GM21381 (cell line): ENCODE results near the gene OR3A3.
"Not testable (repeated sequence)": the region's sequence is repeated elsewhere in the genome, so short reads cannot be mapped to it uniquely, and the experiment has no call there.

Experiments
- ATAC-seq: cut with Tn5 transposase; IDR thresholded peaks from one replicate; pipeline ENCODE4 v1.9.1; 2021; ENCODE audit warnings: mild to moderate bottlenecking, moderate library complexity; ENCODE audit not compliant: unreplicated experiment

The OR3A3 gene

GRCh38 chr17:3411070-3411469 lies at the start of gene OR3A3:
TSS of gene OR3A3 (plus strand) at chr17:3411370.
- no peak for ATAC-seq

GRCh38 chr17:3371167-3371566 lies 40.0 kb upstream of the OR3A3 start:
- ATAC-seq = not testable (repeated sequence)

- no peak for ATAC-seq
These were observed 32.8 kb upstream of the OR3A3 start for GRCh38 chr17:3378321-3378720.

- no peak for ATAC-seq
These were observed 29.2 kb upstream of the OR3A3 start for GRCh38 chr17:3381957-3382356.

- no peak for ATAC-seq
These were observed 25.0 kb upstream of the OR3A3 start, which contains the start of gene OR3A2 for GRCh38 chr17:3385869-3386816. TSS of gene OR3A2 (minus strand) at chr17:3386308.

- no peak for ATAC-seq
These were observed 21.4 kb upstream of the OR3A3 start for GRCh38 chr17:3389791-3390190.

- ATAC-seq = not testable (repeated sequence)
These were observed 13.4 kb upstream of the OR3A3 start for GRCh38 chr17:3397801-3398200.

GRCh38 chr17:3398310-3398709 lies 12.9 kb upstream of the OR3A3 start, which contains the start of gene OR1E1:
TSS of gene OR1E1 (minus strand) at chr17:3398410. CDS start at chr17:3398410, 0 bp downstream.
- no peak for ATAC-seq

GRCh38 chr17:3400055-3400454 lies 11.1 kb upstream of the OR3A3 start:
- ATAC-seq = no peak

GRCh38 chr17:3401786-3402185 lies 9.4 kb upstream of the OR3A3 start:
- ATAC-seq = no peak

GRCh38 chr17:3403856-3404255 lies 7.3 kb upstream of the OR3A3 start:
- not testable (repeated sequence) for ATAC-seq

- not testable (repeated sequence) for ATAC-seq
These were observed 1.0 kb downstream of the OR3A3 start for GRCh38 chr17:3412216-3412615.

GRCh38 chr17:3415610-3416009 lies 4.4 kb downstream of the OR3A3 start:
- no peak for ATAC-seq

GRCh38 chr17:3418222-3418621 lies 7.1 kb downstream of the OR3A3 start:
- no peak for ATAC-seq

- ATAC-seq = not testable (repeated sequence)
These were observed 22.0 kb downstream of the OR3A3 start for GRCh38 chr17:3433215-3433614.

- no peak for ATAC-seq
These were observed 22.6 kb downstream of the OR3A3 start, which contains the start of gene OR1E2 for GRCh38 chr17:3433741-3434140. TSS of gene OR1E2 (minus strand) at chr17:3433841. CDS start at chr17:3433841, 0 bp downstream.

- no peak for ATAC-seq
These were observed 27.2 kb downstream of the OR3A3 start for GRCh38 chr17:3438368-3438767.

- ATAC-seq = no peak
These were observed 29.3 kb downstream of the OR3A3 start for GRCh38 chr17:3440451-3440850.

GRCh38 chr17:3447625-3448024 lies 36.5 kb downstream of the OR3A3 start:
- no peak for ATAC-seq

- ATAC-seq = no peak
These were observed 37.0 kb downstream of the OR3A3 start for GRCh38 chr17:3448059-3448665.

GRCh38 chr17:3466355-3466754 lies 55.2 kb downstream of the OR3A3 start:
- ATAC-seq = not testable (repeated sequence)

GRCh38 chr17:3469529-3469928 lies 58.4 kb downstream of the OR3A3 start:
- ATAC-seq = no peak
